ENCODE measurements around the gene IVD. TPM values are rescaled to one million over a fixed set of nuclear protein-coding genes. Genes with fewer than 3 reads are reported as not detected.

Gene IVD
- total and polyA plus RNA-seq, 4 donors: 40.3 to 156 (median 94.4) TPM

DNA sequence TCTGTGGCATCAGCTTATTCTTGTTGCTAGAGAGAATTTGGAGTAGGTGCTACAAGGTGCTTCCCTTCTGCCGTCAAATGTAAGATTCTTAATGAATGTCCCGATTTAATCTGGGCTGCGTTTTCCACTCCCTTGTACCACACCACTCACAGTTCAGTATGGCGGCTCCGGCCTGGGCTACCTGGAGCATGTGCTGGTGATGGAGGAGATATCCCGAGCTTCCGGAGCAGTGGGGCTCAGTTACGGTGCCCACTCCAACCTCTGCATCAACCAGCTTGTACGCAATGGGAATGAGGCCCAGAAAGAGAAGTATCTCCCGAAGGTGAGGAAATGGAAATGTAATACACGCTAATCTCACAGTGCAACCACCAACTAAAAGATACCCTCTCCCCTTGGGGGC lies 4.9 kb downstream of the IVD start:
- Histone ChIP-seq H3K4me3 (ENCODE audit: low read depth in 1 of 3, low read length in 3 of 3) (no peak overlapping the region), H3K9ac (ENCODE audit: low read depth in 1 of 2, low read length in 2 of 2) (no peak overlapping the region), H3K27ac (ENCODE audit: low read depth in 1 of 2, low read length in 2 of 2) (no peak overlapping the region), H3K9me3 (ENCODE audit: control insufficient read depth in 4 of 4, low read length in 3 of 4) (no peaks in the 10 kb centered on the region), H3K4me1 (ENCODE audit: control insufficient read depth in 4 of 4, insufficient read depth in 4 of 4, low read length in 3 of 4) (peaks cover 13 to 43% (median 36%) of the 10 kb centered on the region in 4 donors), H3K36me3 (ENCODE audit: control insufficient read depth in 4 of 4, insufficient read depth in 3 of 4, low read depth in 1 of 4, low read length in 3 of 4) (peaks cover 15 to 41% (median 34%) of the 10 kb centered on the region in 4 donors), H3K27me3 (ENCODE audit: control insufficient read depth in 4 of 4, insufficient read depth in 4 of 4, low read length in 3 of 4) (no peaks in the 10 kb centered on the region)
- TF ChIP-seq GABPA (IDR thresholded peaks at IDR 0.05 in 1 of 2, conservative IDR thresholded peaks at IDR 0.05 in 1 of 2) (no peak), MAX (IDR thresholded peaks at IDR 0.05) (no peak), ATF3 (IDR thresholded peaks at IDR 0.05) (no peak), SP1 (IDR thresholded peaks at IDR 0.05) (no peak), HNF4A (conservative IDR thresholded peaks at IDR 0.05) (no peak), TAF1 (conservative IDR thresholded peaks at IDR 0.05) (no peak), JUND (IDR thresholded peaks at IDR 0.05) (no peak), NR2F2 (IDR thresholded peaks at IDR 0.05) (no peak), RAD21 (IDR thresholded peaks at IDR 0.05) (no peak), HNF4G (IDR thresholded peaks at IDR 0.05) (no peak), RXRA (IDR thresholded peaks at IDR 0.05) (no peak), FOXA1 (IDR thresholded peaks at IDR 0.05) (no peak)
- TF ChIP-seq, protein P1, sequence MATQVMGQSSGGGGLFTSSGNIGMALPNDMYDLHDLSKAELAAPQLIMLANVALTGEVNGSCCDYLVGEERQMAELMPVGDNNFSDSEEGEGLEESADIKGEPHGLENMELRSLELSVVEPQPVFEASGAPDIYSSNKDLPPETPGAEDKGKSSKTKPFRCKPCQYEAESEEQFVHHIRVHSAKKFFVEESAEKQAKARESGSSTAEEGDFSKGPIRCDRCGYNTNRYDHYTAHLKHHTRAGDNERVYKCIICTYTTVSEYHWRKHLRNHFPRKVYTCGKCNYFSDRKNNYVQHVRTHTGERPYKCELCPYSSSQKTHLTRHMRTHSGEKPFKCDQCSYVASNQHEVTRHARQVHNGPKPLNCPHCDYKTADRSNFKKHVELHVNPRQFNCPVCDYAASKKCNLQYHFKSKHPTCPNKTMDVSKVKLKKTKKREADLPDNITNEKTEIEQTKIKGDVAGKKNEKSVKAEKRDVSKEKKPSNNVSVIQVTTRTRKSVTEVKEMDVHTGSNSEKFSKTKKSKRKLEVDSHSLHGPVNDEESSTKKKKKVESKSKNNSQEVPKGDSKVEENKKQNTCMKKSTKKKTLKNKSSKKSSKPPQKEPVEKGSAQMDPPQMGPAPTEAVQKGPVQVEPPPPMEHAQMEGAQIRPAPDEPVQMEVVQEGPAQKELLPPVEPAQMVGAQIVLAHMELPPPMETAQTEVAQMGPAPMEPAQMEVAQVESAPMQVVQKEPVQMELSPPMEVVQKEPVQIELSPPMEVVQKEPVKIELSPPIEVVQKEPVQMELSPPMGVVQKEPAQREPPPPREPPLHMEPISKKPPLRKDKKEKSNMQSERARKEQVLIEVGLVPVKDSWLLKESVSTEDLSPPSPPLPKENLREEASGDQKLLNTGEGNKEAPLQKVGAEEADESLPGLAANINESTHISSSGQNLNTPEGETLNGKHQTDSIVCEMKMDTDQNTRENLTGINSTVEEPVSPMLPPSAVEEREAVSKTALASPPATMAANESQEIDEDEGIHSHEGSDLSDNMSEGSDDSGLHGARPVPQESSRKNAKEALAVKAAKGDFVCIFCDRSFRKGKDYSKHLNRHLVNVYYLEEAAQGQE (IDR thresholded peaks at IDR 0.05): no peak
- TF ChIP-seq, protein P2, sequence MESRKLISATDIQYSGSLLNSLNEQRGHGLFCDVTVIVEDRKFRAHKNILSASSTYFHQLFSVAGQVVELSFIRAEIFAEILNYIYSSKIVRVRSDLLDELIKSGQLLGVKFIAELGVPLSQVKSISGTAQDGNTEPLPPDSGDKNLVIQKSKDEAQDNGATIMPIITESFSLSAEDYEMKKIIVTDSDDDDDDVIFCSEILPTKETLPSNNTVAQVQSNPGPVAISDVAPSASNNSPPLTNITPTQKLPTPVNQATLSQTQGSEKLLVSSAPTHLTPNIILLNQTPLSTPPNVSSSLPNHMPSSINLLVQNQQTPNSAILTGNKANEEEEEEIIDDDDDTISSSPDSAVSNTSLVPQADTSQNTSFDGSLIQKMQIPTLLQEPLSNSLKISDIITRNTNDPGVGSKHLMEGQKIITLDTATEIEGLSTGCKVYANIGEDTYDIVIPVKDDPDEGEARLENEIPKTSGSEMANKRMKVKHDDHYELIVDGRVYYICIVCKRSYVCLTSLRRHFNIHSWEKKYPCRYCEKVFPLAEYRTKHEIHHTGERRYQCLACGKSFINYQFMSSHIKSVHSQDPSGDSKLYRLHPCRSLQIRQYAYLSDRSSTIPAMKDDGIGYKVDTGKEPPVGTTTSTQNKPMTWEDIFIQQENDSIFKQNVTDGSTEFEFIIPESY (IDR thresholded peaks at IDR 0.05): no peak
- TF ChIP-seq, protein P3, sequence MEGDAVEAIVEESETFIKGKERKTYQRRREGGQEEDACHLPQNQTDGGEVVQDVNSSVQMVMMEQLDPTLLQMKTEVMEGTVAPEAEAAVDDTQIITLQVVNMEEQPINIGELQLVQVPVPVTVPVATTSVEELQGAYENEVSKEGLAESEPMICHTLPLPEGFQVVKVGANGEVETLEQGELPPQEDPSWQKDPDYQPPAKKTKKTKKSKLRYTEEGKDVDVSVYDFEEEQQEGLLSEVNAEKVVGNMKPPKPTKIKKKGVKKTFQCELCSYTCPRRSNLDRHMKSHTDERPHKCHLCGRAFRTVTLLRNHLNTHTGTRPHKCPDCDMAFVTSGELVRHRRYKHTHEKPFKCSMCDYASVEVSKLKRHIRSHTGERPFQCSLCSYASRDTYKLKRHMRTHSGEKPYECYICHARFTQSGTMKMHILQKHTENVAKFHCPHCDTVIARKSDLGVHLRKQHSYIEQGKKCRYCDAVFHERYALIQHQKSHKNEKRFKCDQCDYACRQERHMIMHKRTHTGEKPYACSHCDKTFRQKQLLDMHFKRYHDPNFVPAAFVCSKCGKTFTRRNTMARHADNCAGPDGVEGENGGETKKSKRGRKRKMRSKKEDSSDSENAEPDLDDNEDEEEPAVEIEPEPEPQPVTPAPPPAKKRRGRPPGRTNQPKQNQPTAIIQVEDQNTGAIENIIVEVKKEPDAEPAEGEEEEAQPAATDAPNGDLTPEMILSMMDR (IDR thresholded peaks at IDR 0.05; ENCODE audit: low read depth, low read length, missing input control): no peak
- WGBS: 95% methylated on average over 11 of the region's 11 CpGs
- DNase-seq (ENCODE audit: low spot score): no peak

Measured in liver (tissue), 9 donors.